HTR-8/SVneo (cell line): ENCODE results near the gene RNMT.
"Not testable (repeated sequence)": the region's sequence is repeated elsewhere in the genome, so short reads cannot be mapped to it uniquely, and the experiment has no call there.

Source experiments
- DNase-seq: peaks from one replicate; pipeline ENCODE4 v3.0.0; 2011; ENCODE audit warnings: low spot score, mixed read lengths; ENCODE audit not compliant: insufficient read length
- FAIRE-seq: peaks from 2 replicates; lab custom pipeline; 2011; peaks lifted over from hg19 to GRCh38; lab: Jason Lieb, UNC

RNMT gene

DNA sequence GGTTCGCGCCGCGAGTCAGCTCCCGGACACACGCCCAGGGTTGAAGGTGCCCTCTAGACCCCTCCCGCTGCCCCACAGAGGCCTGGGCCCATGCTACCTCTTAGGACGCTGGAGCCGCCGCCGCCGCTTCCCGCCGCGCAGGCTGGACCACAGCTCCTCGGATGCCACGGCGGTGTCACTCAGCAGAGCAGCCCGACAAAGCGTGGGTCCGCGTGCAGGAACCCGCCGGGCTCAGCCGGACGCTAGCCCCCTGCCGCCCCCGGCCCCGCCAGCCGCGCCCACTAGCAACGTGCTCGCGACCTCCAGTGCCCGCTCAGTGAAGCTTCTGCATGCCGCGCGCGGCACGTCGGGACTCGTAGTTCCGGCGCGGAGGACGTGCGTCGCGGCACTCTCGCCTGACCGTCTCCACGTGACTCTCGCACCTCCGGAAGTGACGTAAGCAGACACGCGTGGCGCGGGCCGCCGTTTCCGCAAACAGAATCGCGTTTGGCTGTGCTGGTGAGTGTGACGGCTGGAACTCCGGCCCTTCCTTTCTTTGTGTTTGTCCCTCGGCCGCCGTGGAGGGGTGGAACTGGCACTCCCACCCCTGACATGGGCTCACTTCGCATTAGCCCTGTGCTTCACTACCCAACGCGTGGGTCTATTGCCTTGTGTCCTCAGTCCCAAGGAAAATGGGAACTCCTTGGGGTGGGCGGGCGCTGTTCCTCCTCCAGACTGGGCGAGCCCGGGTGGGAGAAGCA is at the start of gene RNMT, which contains the start of gene FAM210A:
Gene RNMT, plus strand, starts transcription at position 442 of the 740 bp plus-strand sequence. CDS start 4,845 bp downstream, outside the sequence.
Gene FAM210A, minus strand, starts transcription at position 327 of the 740 bp plus-strand sequence. CDS start 44,481 bp downstream, outside the sequence.
- FAIRE-seq: peak; percentile 79
- peak; percentile 85 for DNase-seq

DNA sequence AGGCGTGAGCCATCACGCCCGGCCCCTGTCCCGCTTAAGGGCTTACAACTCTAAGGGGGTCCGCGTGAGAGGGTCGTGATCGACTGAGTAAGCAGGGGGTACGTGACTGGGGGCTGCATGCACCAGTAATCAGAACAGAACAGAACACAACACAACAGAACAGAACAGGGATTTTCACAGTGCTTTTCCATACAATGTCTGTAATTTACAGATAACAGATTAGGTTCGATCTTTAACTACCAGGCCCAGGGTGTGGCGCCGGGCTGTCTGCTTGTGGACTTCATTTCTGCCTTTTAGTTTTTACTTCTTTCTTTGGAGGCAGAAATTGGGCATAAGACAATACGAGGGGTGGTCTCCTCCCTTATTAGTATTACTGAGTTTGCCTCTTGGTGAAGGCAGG is 49.1 kb upstream of the RNMT start:
- DNase-seq, FAIRE-seq: not testable (repeated sequence)

DNA sequence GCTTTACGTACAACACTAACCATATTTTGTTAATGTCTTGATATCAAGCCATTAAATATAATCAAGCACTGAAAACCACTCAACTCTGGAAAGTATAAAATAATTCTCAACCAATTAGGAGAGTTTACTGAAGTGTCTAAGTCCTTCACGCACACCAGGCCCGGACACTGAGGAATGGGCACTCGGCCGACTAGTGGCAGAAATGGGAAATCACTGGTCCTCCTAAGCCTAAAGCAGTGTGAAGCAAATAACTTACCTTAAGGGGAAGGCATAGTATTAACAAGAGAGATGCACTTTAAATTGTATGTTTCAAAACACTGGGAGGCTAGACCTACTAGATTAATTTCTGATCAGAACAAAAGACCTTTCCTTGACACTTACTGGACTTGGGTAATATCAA is 45.9 kb upstream of the RNMT start:
- FAIRE-seq (no peak), DNase-seq (no peak)

DNA sequence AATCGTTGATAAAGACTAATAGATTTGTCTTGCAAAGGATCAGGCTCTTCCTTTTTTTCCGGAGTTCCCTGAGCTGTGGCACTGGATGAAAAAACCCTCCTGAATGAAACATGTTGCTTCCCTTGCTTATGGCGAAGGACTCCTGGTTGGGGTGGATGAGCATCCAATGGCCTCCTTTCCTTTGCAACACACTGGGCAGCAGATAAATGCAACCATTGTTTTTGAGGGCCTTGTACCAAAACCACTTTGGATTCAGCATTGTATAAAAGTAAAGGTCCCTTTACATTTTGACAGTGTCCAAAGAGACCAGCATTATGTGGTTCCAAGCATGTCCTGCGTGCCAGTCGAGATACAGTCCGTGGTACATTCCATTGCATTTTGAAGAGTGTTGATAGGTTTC is 44.8 kb upstream of the RNMT start:
- no peak for FAIRE-seq
- no peak for DNase-seq

DNA sequence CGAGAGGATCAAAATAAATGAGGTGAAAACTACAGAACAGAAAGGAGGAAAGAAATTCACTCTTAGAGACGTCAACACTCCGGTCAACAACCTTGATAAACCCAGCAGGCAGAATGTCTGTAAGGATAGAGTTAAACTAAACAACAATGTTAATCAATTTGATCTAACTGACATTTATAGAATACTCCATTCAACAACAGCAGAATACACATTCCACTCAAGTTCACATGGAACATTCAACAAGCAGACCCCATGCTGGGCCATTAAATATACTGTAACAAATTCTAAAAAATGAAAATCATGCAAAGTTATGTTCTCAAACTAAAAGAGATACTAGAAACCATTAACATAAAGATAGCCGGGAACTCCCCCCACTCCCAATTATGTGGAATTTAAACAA is 41.9 kb upstream of the RNMT start:
- FAIRE-seq (no peak), DNase-seq (no peak)

DNA sequence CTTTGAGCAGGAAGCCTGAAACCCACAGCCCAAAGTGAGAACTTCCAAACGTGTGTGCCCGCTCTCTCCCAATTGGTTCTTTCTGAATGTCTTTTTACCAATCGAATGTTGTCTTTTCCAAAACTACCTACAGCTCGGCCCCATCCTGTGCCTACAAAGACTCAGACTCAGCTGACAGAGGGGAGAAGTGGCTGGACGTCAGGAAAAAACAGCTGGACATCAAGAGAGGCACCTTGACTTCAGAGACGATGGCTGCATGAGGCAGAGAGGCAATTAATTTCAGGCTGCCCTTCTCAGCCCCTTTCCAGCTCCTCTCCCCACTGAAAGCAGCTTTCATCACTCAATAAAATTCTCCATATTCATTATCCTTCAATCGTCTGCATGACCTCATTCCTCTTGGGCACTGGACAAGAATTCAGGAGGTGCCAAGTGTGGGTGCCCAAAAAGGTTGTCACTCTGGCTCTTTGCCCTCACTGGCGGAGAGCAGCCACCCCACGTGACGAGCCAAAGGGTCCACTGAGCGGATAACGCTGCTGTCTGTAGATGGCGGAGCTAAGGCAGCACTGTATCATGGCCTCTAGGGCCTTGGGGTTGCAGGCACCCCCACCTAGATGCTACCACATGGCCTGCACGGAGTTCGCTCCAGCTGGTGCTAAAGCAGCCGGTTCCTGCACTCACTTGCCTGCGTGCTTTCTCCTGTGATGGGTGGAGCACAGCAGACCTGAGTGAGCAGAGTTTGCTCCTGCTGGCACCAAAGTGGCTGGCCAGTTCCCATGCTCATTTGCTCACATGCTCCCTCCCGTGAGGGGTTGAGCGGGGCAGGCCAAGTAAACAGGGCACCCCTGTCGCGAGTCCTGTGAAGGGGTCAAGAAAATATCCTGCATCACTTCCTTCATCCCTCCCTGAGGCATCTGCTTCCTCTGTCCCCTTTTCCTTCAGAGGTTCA is 38.0 kb upstream of the RNMT start:
- DNase-seq: no peak
- no peak for FAIRE-seq

DNA sequence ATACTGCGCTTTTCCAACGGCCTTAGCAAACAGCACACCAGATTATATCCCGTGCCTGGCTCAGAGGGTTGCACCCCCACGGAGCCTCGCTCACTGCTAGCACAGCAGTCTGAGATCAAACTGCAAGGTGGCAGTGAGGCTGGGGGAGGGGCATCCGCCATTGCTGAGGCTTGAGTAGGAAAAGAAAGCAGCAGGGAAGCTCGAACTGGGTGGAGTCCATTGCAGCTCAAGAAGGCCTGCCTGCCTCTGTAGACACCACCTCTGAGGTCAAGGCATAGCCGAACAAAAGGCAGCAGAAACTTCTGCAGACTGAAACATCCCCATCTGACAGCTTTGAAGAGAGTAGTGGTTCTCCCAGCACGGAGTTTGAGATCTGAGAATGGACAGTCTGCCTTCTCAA is 36.4 kb upstream of the RNMT start:
- DNase-seq, FAIRE-seq: not testable (repeated sequence)

DNA sequence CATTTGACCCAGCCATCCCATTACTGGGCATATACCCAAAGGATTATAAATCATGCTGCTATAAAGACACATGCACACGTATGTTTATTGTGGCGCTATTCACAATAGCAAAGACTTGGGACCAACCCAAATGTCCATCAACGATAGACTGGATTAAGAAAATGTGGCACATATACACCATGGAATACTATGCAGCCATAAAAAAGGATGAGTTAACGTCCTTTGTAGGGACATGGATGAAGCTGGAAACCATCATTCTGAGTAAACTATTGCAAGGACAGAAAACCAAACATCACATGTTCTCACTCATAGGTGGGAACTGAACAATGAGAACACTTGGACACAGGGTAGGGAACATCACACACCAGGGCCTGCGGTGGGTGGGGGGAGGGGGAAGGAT is 31.1 kb upstream of the RNMT start:
- FAIRE-seq, DNase-seq: not testable (repeated sequence)

DNA sequence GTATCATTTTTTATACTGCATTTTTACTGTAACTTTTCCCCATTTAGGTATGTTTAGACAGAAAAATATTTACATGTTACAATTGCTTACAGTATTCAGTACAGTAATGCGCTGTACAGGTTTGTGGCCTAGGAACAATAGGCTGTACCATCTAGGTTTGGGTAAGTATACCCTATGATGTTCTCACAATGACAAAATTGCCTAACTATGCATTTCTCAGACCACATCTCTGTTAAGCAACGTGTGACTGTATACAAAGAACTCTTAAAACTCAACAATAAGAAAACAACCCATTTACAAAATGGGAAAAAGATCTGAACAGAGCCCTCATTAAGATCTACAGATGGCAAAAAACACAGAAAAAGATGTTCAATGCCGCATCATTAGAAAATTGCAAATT is 29.5 kb upstream of the RNMT start:
- DNase-seq (no peak), FAIRE-seq (no peak)

DNA sequence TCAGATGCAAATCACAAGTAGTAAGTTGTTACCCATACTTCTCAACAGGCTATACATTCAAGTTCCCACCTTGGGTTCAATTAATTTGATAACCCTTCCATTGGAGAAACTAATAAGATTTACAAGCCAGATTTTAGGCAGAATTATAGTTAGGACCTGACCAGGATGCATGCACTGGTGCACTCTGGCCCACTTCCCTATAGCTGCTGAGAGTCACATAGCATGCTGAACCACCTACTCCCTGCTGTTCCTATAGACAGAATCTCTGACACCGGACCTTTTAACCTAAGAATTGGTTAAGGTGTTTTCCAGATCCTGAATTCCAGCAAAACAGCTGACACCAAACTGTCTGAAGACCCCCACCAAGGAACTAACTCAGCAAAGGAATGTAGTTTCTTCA is 26.3 kb upstream of the RNMT start:
- FAIRE-seq (no peak), DNase-seq (no peak)

DNA sequence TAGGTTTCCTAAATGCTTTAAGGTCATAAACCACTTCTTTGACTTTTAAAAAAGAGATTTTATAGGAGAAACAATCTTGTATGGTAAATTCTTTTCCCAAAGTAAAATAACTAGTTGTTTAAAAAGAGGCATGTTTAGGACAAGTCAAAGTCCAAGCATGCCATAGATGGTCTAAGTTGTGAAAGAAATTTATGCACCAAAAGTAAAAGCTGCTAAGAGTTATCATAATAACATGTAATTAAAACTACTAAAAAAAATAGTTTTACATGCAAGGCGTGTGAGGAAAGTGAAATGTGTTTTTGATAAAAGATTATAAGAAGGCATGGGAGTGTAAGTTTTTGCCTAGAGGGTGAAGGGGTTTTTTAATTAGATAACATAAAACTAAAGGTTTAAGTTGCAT is 22.6 kb upstream of the RNMT start:
- no peak for FAIRE-seq

DNA sequence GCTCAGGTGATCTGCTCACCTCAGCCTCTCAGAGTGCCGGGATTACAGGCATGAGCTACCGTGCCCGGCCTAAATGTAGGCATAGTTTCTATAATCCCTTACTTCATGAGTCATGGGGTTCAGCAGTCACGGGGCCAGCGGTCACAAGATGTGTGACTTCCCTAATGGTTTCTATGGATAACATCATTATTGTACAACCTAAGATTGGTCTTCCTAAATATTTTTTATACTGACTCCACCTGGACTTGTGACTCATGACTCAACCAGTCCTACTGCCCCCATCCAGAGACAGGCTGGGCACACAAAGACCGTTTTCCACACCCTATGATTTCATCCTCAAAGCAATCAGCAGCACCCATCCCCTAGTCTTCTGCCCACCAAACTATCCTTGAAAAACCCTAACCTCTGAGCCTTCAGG is 16.1 kb upstream of the RNMT start:
- DNase-seq (no peak), FAIRE-seq (no peak)

More for the DNA sequence above, 22.6 kb upstream of the RNMT start:
- no peak for DNase-seq

DNA sequence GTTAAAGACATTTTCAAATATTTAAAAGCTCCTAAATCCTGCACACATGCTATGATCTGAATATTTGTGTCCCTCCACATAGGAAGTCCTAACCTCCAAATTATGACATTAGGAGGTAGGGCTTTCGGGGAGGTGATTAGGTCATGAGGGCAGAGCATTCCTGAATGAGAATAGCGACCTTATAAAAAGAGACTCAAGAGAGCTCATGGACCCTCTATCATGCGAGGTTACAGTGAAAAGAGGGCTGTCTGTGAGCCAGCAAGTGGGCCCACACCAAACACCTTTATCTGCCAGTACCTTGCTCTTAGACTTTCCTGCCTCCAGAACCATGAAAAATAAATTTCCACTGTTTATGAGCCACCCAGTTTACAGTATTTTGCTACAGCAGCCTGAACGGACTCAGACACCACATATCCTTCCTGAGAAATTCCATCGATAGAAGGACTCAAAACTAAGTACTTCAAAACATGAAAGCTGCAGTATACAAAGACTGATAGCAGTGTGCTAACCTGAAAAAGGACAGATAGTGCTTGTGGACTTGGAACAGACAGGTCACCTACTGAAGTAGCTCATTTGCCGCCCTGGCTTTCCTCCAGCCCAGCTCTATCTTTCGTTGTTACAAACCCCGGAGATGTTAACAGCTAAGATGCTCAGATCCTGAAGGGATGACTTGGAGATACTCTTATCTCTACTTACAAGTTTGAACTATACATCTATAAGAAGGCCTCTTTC is 13.9 kb upstream of the RNMT start:
- DNase-seq: no peak
- FAIRE-seq: no peak

DNA sequence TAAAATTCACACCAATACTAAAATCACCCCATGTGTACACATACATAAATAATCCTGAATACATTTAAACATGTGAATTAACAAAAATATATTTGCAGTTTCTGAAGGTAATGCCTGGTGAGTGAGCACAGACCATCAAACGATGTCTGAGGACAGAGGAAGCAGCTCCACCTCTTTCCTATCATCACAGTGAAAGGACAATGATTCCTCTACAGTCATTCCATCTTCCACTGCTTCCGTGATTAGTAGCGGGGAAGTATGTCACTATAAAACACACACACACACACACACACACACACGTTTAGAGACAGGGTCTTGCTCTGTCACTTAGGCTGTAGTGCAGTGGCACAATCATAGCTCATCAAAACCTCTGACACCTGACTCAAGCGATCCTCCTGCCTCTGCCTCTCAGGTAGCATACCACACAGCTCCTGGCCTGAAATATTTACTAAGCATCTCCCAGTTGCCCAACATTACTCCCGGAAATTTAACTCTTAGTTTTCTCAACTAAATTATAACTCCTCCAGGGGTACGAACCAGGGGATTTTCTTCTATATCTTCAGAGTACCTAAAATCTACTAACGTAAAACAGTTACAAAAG is 12.9 kb upstream of the RNMT start:
- no peak for DNase-seq
- no peak for FAIRE-seq

DNA sequence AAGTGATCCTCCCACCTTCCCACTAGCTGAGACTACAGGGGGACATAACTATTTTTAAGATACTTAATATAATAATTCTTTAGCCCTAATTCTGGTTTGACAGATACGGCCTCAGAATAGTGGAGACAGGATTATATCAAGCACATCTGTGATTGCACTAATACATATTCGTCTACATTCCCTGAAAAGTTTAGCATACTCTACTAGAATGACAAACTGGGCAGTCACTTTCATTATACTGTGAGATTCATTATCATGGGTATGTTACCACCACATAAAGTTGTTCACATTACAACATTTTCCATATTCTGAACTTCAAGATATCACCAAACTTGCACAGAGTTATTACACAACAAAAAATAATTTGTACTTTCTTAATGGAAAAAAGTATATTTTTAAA is 11.1 kb upstream of the RNMT start:
- FAIRE-seq: no peak
- DNase-seq: no peak

DNA sequence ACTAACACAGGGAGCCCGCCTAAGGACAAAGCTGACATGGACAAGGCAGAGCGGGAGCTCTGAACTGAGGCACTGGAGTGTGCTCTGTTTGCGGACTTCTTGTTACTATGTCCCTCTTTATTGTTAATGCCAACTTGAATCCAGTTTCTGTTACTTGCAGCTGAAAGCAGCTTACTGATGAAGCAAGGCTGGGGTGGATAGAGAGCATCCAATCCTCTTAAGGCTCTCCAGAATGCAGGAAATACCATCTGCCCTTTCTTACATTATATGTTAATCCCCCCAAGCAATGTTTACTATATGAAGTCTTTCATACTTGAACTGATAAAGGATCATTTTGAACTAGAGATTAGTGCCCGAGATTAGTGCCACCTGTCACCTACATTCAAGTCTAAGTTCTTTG is 9.6 kb upstream of the RNMT start:
- no peak for FAIRE-seq

DNA sequence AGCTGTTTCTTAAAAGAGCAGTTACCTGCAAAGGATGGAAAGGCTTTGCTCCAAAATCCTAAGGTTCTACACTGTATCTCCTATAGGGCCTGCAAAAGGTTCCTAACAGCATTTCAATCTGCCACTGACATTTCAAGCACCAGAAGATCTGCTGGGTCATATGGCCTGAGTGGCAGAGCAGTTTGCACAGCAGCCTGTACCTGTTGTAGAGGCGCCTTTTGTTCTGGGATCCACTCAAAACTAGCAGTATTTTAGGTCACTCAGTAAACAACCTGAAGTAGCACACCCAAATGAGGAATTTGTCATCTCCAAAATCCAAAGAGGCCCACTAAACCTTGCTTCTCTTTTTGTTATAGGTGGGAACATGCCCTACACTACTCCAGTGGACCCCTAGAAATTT is 6.3 kb upstream of the RNMT start:
- DNase-seq (no peak), FAIRE-seq (no peak)

More for the DNA sequence above, 9.6 kb upstream of the RNMT start:
- DNase-seq: no peak

DNA sequence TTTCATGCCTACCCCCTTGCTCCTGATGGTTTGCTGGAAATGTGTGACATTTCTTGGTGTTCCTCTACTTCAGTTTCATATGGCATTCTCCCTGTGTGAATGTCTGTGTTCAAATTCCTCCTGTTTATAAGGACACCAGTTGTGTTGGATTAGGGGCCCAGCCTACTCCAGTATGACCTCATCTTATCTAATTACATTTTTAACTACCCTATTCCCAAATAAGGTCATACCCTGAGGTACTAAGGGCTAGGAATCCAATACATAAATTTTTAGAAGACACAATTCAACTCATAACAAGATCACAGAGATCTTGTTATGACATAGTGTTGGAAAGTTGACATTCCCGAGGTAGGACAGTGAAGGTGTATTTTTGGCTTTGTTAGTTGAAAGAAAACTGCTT is 5.6 kb upstream of the RNMT start:
- DNase-seq (no peak), FAIRE-seq (no peak)

DNA sequence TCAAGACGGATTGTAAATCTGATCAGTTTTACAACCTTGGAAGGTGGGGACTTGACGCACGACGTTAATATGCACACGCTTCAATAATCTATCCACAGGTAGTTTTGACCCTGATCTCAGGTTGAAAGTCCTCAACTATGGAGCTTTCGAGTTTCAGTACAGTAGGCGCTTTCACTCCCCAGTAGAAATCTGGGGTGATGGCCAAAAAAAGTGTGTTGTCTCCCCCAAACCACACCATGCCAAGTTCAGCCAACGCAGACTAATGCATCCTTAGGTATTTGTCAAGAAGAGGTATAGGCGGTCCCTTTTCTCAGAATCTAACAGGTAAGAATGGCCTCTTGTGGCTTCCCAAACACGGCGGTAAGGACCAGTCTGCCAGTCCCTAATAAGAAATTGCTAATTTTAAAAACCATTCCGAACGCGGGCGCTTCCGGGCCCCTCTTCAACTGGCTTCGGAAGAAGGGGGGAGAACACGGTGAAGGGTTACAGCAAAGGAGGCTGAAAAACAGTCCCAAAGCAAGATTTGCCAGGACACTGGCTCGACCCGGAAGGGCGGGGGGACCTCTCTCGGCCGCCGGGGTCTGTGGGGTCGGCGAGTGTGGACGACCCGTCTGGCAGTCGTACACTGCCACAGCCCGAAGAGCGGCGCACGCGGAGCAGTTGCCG is 774 bp upstream of the RNMT start:
- DNase-seq: no peak
- no peak for FAIRE-seq

DNA sequence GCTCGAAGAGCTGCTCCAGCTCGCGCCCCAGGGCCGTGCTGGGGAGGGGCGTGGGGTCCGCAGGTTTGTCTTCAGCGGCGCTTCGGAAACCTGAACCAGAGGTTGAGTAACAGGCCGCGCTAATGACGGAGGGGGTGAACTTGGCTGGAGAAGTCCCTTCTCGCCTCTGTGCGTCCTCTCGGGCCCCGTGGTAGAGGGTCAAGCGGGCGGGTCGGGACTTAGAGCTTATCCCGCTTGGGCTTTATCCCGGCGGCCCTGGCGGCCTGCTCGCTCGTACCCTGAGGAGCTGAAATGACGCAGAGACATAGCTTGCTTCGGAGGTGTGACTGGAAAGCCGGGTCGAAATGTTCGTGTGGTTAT is 479 bp downstream of the RNMT start:
- FAIRE-seq (no peak), DNase-seq (no peak)
